ENCODE results near the gene SMIM26.

DNA sequence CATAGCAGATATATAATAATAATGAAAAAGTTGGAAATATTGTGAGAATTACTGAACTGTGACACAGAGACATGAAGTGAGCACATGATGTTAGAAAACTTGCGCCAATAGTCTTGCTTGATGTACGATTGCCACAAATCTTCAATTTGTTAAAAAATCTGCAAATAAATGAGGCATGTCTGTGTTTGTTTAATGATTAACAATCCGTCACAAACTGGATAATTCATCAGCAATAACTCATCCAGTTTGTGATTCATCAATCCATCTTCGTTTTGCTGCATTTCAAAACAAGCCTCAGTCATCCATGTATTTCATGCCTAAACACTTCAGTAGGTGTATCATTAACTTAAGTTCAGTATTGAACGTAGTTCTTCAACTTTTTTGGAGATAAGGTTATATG is 25.5 kb upstream of the SMIM26 start:
- TF ChIP-seq RXRA (CRISPR knock-in tag; IDR thresholded peaks at IDR 0.05) (no peak), RAD21 (CRISPR knock-in tag; IDR thresholded peaks at IDR 0.05) (no peak), HNRNPL (IDR thresholded peaks at IDR 0.05; ENCODE audit: low read depth, low read length) (no peak), ZNF30 (CRISPR knock-in tag; IDR thresholded peaks at IDR 0.05) (no peak), SCMH1 (CRISPR knock-in tag; IDR thresholded peaks at IDR 0.05; ENCODE audit: borderline replicate concordance) (no peak)

Measured in HepG2 (cell line).